HG03378 (cell line): ENCODE data around the gene DYNLRB1.

Source experiments
- ATAC-seq: cut with Tn5 transposase; IDR thresholded peaks from one replicate; pipeline ENCODE4 v1.9.1; 2021; ENCODE audit warnings: mild to moderate bottlenecking, moderate library complexity; ENCODE audit not compliant: unreplicated experiment

Gene DYNLRB1

DNA sequence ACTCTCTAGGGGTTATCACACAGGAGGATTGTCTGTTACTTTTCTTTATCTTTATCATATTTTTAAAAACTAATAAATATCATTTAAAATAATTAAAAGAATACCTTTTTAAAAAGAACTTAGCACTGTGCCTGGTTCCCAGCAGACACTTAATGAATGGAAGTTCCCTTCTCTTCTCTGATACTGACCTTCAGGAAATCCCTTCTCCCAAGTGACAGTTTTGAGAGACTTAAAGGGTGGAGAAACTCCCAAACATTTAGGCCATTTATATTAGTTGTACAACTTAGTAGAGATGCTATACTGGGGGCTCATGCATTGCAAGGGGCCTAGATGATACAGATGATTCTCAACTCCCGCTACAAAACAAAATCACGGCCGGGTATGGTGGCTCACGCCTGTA is 60.8 kb downstream of the DYNLRB1 start:
- ATAC-seq: no peak

DNA sequence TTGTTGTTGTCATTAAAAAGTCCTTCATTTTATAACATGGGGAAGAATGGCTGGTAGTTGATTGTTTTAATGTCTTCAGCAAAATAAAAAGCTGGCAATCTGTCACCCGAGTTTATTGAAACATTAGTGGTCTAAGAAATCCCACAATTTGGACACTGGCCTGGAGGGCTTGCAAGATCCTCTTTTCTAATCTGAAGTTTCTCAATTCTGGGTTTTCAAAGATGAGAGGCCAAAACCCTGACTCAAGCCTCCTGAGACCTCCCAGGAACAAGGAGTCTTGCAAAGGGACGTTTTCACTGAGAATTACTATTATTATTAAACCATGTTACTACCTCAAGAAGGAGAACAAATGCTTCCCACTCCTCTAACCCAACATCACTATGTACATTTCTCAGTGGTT is 61.8 kb downstream of the DYNLRB1 start:
- no peak for ATAC-seq

DNA sequence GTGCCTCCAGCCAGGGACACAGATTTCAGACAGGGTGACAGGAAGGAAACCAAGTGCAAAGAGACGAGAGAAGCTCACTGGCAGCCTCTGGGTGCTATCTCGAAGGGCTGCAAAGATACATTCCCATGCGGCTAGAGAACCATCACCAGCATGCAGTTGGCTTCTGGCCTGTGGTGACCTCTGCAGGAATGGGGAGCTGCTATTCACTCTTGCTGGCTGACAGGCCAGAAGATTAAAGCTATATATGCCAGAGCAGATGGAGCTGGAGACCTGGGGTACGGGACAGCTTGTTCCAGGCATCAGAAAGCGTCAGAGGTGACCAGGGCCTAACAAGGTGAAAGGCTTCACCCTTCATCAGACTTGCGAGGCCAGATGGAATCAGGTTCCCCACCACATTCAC is 62.3 kb downstream of the DYNLRB1 start:
- no peak for ATAC-seq

DNA sequence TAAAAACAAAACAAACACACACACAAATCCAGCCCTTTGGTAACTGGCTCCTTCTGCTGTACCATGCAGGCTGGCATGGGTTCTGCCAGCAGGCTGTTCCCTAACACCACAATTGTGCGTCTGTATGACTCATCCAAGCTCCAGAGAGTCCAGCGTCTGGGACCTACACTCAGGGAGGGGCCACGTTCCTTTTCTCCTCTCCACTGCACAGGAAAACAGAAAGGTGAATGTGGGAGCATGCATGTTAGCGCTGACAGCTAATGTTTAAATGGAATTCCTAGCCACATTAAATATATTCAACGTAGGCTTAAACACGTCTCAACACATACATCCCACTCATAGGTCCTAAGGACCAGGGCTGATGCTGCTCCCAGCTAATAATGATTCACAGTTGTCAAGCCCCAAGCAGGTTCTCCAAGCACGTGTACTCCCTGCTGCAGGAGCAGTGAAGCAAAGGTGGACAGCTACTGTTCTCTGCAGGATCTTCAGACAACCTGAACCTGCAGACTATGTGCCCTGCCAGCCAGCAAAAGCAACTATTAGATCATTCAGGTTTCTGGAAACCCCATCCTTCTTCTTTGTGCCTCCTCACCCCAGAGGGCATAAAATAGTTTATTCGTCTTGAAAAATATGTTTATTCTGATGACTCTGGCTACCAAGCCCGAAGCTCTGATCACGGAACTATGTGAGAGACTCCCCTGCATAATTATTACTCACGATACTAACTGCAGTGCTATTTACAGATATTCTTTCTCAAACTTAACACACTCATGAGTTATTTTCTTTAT is 63.2 kb downstream of the DYNLRB1 start:
- no peak for ATAC-seq

DNA sequence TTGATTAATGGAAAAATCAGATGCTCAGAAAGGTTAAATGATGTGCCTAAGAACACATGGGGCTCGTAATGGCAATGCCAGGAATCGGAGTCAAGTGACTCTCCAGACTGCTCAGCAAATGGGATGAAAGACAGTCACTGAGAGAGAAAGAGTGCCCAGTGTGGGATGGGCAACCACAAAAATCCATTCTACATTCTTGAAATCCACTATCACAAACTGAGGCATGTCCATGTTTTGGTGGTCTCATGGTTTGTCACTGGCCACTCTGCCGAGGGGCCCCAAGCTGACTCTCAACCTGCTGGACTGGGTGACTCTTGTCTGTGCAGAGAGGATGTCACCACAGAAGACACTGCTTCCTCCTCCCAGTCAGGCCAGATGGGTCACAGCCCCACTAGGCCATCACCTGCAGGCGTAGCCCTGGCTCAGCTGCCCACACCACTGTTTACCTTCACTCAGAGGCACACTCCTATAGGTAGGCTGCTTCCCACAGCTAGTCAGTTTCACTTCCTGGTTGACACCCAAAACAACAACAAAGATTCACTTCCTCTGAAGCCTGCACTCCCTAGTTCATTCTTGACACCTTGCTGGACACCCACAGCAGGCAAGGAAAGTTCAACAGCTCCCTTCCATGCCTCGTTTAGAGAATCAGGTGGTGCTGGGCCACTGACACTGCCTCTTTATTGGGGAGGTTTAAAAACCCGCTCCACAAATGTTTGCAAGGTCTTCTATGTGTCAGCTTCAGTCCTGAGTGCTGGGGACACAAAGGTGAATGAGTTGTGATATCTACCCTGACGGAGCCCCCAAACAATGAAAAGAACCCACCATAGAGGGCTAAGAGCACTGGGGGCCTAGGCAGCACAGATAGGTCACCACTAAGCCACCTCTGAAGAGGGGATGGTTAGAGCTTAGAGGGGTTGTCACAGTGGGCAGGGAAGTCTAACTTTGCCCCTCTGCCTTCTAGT is 64.0 kb downstream of the DYNLRB1 start:
- ATAC-seq: peak; percentile 48

DNA sequence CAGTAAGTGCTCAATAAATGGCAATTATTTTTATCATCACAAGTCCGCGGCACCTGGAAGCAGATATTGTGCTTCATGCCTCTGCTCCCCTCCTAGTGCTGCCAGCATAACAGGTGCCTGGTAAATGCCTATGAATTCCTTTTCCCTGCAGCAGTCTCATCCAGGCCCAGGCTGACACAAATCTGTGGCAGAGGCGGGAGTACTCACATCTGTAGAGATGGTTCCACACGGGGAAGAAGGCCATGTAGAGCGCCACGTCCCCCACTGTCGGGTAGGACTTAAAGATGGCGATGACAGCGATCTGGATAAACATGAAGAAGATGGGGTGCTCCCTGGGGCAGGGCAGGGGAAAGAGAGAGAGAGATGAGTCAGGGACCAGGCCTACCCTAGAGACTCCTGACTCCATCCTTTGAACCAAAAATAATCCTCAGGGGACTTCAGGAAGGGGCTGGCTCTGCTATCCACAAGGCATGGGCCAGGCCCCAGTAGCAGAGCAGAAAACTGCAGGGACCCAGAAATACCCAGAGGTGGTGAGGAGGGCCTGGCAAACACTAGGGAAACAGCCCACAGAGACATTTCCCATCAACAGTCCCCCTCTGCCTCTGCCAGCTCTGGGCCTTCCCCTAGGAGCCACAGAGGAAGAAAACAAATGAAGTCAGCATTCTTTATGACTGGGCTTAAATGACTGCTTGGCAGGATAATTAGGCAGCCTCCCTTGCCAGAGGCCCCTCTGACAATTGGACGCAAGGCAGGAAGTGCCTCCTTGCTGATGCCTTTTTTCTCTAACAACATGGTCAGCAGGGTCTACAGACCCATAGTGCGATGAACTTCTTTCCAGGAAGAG is 65.3 kb downstream of the DYNLRB1 start:
- ATAC-seq: no peak

DNA sequence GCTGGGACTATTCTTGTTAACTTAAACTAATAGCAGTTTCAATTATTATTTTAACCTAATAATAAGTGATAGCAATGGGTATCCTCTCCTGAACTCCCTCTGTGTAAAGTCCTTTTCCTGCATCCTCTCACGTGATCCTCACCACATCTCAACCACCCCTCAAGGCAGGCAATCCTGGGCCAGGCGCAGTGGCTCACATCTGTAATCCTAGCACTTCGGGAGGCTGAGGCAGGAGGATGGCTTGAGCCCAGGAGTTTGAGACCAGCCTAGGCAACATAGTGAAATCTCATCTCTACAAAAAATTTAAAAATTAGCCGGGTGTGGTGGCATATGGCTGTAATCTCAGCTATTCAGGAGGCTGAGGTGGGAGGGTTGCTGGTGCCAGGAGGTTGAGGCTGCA is 66.0 kb downstream of the DYNLRB1 start:
- ATAC-seq: no peak

DNA sequence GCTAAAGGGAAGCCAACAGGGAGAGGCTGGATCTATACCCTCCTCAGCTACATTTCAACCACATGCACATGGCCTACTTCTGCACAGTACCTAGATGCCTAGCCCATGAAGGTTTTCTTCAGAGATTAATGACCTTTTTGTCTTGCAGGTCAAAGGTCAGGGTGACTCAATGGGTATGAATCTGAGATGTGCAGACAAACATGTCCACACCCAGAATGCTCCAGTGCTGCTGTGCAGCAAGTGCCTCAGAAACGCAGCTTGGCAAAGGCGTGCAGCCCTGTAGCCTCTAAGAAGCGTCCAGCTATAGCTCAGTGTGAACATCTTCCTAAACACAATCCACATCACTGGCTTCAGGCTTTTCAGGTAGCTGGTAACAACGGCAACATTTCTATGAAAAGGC is 66.7 kb downstream of the DYNLRB1 start:
- ATAC-seq: no peak

DNA sequence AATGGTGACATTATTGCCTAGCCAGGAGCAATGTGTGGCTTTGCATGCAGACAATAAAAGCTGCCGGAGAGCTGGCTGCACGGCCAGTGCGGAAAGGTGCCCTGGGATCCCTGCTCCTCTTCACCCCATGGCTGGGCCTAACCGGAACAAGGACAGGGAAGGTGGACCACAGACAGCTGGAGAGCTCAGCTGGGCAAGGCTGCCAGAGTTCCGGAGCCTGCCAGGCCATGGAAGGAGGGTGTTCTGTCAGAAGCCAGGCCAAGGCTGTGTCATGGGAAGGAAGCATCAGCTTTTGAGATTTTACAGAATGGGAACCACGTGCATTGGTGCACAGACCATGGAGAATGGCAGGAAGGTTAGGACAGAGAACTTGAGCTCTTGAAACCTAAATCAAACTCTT is 67.3 kb downstream of the DYNLRB1 start:
- no peak for ATAC-seq

DNA sequence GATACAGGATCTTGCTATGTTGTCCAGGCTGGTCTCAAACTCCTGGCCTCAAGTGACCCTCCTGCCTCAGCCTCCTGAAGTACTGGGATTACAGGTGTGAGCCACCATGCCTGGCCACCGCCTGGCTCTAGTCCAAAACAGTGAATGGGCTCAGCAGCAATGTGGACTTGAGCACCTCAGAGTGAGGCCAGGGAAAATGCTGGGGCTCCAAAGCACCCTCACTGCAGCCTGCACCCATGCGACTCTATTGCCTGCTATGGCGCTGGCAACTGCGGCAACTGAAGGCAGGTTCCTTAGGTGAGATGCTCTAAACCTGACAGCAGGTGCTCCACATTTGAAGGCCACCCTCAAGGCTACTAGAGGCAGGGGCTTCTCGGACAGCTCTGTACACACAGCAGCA is 68.8 kb downstream of the DYNLRB1 start:
- no peak for ATAC-seq

DNA sequence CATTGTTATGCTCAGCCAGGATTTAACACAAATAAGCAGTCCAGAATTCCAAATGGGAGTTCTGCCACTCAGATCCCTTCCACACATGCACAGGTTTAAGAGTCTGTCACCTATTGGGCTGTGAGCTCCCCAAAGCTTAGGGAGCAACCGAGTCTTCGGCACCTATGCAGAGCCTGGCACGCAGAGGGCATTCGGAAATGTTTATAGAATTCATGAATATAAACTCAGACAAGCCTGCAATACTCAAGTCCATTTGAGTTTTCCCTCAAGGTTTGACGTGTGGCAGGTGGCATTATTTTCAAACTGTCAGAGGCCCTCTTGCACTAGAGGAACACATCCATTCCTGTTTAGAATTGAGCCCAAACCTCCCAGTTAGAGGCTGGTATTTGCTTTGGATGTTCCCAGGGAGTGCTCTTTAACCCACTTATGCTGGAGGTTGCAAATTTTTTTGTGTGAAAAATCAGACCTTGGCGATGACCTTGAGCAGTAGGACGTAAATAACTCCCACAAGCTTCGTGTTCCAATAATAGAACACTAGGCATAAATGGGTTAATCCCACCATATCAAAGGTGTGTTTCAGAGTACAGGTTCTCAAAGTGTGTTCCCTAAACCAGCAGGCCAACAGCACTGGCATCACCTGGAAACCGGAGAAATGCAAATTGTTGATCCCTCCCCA is 70.4 kb downstream of the DYNLRB1 start:
- no peak for ATAC-seq
